AG04449 (cell line): ENCODE measurements around the gene CFAP92.

ENCODE experiments used
- CTCF ChIA-PET: fragments of 350-600 bp; formaldehyde crosslinking; extraction: SDS; loops from one replicate; lab custom pipeline; 2021; ENCODE audit warnings: antibody characterized with exemption; lab: Yijun Ruan, JAX
- POLR2A ChIA-PET: fragments of 400-600, 350-600 bp; formaldehyde crosslinking; extraction: SDS; loops from one replicate; lab custom pipeline; 2020; ENCODE audit warnings: antibody characterized with exemption, inconsistent platforms; lab: Yijun Ruan, JAX
- DNase-seq: peaks from one replicate; pipeline ENCODE4 v3.0.0-alpha.2; 2010; ENCODE audit warnings: low read depth, low spot score
- H3K4me3 ChIP-seq: 2 replicates; pipeline ENCODE4 v1.5.1; 2011; ENCODE audit warnings: low read depth, mild to moderate bottlenecking, control low read depth, low read length
- TF ChIP-seq, protein P1 (sequence below): IDR thresholded peaks from one replicate; pipeline ENCODE4 v1.5.1; 2011; ENCODE audit warnings: mild to moderate bottlenecking, moderate library complexity, low read length, control low read depth, inconsistent platforms; ENCODE audit not compliant: insufficient read depth; ENCODE audit errors: missing control alignments

The CFAP92 gene

DNA sequence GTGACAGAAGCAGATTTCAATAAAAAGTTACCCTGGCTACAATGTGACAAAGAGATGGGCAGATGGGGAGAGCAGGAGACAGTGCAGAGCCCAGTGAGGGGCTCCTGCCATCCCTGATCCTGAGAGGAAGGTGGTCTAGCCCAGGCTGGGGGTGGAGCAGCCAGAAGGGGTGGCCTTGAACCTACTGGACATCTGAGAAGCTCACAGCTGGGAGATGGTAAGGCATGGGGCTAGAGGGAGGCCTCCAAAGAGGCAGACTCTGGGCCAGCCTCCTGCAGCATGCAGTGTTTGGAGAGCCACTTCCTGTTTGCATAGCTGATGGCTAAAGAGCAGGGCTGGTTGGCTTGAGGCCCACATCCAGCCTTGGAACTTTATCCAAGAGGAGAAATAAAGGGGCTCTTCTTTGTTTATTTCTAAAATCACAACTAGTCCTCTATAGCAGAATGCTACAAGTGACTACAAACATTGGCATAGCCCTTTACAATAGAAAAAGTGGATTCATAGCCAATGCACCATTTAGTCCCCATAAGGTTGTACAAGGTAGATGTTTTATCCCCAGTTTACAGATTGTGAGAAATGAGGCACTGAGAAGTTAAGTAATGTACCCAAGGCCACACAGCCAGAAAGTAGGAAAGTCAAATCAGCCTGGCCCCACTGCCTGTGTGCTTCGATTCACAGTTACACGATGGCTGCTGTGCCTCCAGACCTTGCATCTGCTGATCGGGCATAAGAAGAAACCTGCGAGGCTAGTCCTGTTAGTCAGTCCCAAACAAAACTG lies 11.8 kb upstream of the CFAP92 start:
- CTCF ChIA-PET: interaction anchor here (1.5 kb wide), 1 partner anchor 35 kb away, joined by 6 read pairs; no protein-coding TSS in a partner anchor
- DNase-seq: no peak
- POLR2A ChIA-PET: no interaction called here
- TF ChIP-seq, protein P1, sequence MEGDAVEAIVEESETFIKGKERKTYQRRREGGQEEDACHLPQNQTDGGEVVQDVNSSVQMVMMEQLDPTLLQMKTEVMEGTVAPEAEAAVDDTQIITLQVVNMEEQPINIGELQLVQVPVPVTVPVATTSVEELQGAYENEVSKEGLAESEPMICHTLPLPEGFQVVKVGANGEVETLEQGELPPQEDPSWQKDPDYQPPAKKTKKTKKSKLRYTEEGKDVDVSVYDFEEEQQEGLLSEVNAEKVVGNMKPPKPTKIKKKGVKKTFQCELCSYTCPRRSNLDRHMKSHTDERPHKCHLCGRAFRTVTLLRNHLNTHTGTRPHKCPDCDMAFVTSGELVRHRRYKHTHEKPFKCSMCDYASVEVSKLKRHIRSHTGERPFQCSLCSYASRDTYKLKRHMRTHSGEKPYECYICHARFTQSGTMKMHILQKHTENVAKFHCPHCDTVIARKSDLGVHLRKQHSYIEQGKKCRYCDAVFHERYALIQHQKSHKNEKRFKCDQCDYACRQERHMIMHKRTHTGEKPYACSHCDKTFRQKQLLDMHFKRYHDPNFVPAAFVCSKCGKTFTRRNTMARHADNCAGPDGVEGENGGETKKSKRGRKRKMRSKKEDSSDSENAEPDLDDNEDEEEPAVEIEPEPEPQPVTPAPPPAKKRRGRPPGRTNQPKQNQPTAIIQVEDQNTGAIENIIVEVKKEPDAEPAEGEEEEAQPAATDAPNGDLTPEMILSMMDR: no peak
- H3K4me3 ChIP-seq: no peak overlapping the region

DNA sequence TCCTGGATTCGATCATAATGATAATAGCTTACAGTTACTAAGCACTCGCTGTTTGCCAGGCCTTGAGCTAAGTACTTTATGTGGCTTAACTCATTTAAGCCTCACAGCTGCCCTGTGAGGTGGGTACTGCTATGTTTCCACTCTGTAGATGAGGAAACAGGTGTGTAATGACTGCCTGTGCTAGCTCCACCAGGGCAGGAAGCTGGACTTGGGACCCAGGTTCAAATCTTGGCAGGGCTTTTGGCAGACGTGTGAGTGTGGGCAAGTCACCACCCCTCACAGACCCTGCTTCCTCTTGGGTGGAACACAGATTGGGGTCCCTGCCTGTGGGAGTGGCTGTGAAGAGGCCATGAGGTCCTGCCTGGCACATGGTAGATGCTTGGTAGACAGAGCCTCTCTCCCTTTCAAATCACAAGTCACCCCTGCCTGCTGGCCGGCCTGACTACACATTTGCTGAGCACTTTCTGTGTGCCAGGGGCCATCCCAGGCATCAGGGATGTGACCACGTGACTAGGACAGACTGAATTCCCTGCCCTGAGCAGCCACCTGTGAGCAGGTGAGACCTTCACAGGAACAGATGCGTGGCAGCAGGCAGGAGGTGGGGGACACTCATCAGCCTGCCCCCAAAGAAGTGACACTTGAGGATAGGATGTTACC lies 10.9 kb upstream of the CFAP92 start:
- no peak for DNase-seq
- TF ChIP-seq, protein P1: no peak
- ChIA-PET CTCF (interaction anchor here (0.6 to 1.5 kb wide), 2 partner anchors 35 to 48 kb away, joined by 4 to 6 read pairs; no protein-coding TSS in a partner anchor), POLR2A (no interaction called here)
- no peak overlapping the region for H3K4me3 ChIP-seq

DNA sequence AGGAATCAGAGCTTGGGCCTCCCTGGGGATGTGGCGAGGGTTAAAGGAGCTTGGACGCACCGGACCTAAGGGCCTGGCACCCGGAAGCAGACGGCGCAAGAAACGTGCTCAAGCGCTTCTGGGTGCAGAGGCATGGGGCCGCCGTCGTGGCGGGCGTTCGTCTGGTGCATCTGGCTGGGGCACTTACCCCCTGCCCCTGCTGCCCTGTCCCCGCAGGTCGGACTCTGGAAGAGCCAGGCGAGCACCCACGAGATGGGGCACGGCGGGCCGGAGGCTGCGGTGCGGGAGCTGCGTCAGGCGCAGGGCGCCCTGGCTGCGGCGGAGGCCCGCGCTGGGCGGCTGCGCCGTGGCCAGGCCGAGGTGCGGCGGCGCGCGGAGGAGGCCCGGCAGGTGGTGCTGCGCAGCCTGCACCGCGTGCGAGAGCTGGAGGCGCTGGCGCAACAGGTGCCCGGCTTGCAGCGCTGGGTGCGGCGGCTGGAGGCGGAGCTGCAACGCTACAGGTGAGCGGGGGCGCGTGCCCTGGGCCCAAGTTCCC lies 9.8 kb upstream of the CFAP92 start:
- TF ChIP-seq, protein P1: no peak
- ChIA-PET POLR2A (no interaction called here), CTCF (no interaction called here)
- DNase-seq: no peak
- H3K4me3 ChIP-seq: no peak overlapping the region

DNA sequence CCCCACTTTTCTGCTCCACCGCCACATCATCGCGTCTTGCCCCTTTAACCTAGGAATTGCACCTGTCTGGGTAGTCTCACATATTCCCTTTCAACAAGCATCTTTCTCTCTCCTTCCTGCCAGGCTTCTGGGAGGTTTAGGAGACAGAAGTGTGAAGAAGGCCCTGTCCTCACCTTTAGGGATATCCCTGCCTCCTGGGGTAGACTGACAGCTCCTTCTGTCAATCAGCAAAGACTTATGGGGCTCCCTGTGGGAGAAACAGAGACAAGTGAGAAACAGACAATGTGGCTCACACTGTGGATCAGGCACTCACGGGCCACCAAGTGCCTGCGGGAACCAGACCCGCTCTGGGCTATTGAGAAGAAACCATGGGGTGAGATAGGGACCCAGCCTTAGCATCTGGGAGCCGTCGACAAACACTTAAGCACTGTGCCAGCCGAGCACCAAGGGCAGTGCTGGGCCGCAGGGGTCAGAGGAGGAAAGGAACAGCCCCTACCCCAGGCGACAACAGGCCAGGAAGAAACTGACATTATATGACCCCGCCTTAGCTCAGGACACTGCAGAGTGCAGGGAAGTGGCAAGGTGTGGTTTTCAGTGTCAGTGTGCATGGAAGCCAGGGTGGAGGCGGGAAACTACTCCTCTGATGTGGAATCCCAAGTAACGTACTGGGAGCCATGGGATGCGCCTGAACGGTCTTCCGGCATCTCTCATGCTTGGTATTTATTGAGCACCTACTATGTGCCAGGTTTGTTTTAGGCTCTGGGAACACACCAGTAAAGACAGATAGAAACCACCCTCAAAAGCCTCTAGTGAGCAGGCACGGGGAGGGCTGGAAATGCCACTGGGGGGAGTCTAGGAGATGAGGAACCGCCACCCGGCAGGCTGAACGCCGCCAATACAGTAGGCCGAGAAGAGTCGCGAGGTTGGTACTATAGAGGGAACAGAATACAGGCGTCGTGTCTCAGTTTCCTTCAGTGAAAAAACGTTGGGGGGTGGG lies 9.0 kb upstream of the CFAP92 start:
- CTCF ChIA-PET: no interaction called here
- POLR2A ChIA-PET: no interaction called here
- TF ChIP-seq, protein P1: no peak
- DNase-seq: no peak
- no peak overlapping the region for H3K4me3 ChIP-seq

DNA sequence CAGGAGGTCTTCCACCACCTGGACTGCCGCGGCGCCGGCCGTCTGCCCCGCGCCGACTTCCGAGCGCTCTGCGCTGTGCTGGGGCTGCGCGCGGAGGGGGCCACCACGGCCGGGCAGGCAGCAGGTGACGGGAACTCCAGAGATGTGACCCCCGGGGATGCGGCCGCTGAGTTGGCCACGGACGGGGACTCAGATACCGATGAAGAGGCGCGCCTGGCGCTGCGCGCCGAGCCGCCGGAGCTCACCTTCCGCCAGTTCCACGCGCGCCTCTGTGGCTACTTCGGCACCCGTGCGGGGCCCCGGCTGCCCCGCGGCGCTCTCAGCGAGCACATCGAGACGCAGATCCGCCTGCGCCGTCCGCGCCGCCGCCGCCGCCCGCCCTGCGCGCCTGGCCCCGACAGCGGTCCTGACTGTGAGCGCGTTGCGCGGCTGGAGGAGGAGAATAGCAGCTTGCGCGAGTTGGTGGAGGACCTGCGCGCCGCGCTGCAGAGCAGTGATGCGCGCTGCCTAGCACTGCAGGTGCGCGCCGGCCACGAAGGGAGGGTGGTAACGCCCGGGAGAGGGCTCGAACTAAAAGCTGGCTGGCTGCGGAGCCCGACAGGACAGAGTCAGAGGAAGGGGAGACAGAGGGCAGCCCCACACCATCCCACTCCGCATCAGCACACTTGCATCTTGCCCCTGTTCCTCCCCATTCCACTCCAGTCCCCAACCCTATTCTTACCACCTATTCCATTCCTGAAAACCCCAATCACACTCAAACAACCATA lies 8.1 kb upstream of the CFAP92 start:
- CTCF ChIA-PET: no interaction called here
- TF ChIP-seq, protein P1: no peak
- no peak overlapping the region for H3K4me3 ChIP-seq
- no peak for DNase-seq
- POLR2A ChIA-PET: no interaction called here
